Measurements from ENCODE around the gene ADAM12. TPM values are rescaled to one million over a fixed set of nuclear protein-coding genes. Genes with fewer than 3 reads are reported as not detected.

The ADAM12 gene
- total and polyA plus RNA-seq, 2 experiments from 2014 or later = 0.13 to 0.87 TPM

DNA sequence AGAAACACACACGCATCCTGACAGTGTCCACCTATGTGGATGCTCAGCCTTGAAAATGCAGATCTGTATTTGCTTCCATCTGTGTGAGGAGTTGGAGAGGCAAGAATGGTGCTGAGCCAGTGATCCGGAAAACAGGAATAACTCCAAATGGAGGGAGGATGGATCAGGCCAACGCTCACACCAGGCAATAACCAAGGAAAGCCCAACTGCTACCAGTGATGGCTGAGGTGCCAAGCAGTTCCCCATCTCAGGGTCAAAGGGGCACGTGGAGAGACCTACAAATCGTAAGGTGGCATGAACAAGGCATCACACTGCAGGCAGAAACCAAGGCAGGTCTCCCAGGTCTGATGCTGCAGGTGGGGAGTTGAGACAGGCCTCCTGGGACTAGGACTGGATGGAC, 153.6 kb downstream of the ADAM12 start:
- no peaks in the 10 kb centered on the region for H3F3A ChIP-seq (replicated peaks; ENCODE audit: low read depth)
- ATAC-seq = no peak
- peaks cover 7% of the 10 kb centered on the region; the same call in 2 of the 3 replicates for H3K4me1 Mint-ChIP-seq
- H3K27ac Mint-ChIP-seq = no peak overlapping the region
- no peaks in the 10 kb centered on the region for H3K4me1 ChIP-seq (ENCODE audit: insufficient read depth)
- no peak overlapping the region for H3K4me2 ChIP-seq
- H3K27me3 ChIP-seq (ENCODE audit: insufficient read depth) = no peaks in the 10 kb centered on the region
- no peaks in the 10 kb centered on the region for H3K79me2 ChIP-seq (replicated peaks; ENCODE audit: insufficient read depth)
- no peak overlapping the region for H3K27ac ChIP-seq (ENCODE audit: low read depth)
- H2AFZ ChIP-seq = no peak overlapping the region
- DNase-seq (ENCODE audit: low spot score) = no peak
- H3K4me3 ChIP-seq = no peak overlapping the region
- H3K27me3 Mint-ChIP-seq (ENCODE audit: insufficient read depth, low read depth, poor library complexity) = peaks cover 7% of the 10 kb centered on the region
- no peaks in the 10 kb centered on the region for H3K9me3 Mint-ChIP-seq
- H3K36me3 Mint-ChIP-seq (ENCODE audit: low read depth) = no peaks in the 10 kb centered on the region
- no peak for TF ChIP-seq NANOG (IDR thresholded peaks at IDR 0.05; ENCODE audit: borderline replicate concordance)
- TF ChIP-seq, protein P1, sequence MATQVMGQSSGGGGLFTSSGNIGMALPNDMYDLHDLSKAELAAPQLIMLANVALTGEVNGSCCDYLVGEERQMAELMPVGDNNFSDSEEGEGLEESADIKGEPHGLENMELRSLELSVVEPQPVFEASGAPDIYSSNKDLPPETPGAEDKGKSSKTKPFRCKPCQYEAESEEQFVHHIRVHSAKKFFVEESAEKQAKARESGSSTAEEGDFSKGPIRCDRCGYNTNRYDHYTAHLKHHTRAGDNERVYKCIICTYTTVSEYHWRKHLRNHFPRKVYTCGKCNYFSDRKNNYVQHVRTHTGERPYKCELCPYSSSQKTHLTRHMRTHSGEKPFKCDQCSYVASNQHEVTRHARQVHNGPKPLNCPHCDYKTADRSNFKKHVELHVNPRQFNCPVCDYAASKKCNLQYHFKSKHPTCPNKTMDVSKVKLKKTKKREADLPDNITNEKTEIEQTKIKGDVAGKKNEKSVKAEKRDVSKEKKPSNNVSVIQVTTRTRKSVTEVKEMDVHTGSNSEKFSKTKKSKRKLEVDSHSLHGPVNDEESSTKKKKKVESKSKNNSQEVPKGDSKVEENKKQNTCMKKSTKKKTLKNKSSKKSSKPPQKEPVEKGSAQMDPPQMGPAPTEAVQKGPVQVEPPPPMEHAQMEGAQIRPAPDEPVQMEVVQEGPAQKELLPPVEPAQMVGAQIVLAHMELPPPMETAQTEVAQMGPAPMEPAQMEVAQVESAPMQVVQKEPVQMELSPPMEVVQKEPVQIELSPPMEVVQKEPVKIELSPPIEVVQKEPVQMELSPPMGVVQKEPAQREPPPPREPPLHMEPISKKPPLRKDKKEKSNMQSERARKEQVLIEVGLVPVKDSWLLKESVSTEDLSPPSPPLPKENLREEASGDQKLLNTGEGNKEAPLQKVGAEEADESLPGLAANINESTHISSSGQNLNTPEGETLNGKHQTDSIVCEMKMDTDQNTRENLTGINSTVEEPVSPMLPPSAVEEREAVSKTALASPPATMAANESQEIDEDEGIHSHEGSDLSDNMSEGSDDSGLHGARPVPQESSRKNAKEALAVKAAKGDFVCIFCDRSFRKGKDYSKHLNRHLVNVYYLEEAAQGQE (IDR thresholded peaks at IDR 0.05; ENCODE audit: unreplicated experiment) = no peak
- TF ChIP-seq JUNB (IDR thresholded peaks at IDR 0.05; ENCODE audit: unreplicated experiment) = no peak
- TF ChIP-seq ZNF331 (CRISPR knock-in tag; IDR thresholded peaks at IDR 0.05; ENCODE audit: low read depth) = no peak
- TF ChIP-seq STAT1 (IDR thresholded peaks at IDR 0.05; ENCODE audit: unreplicated experiment) = no peak
- no peak overlapping the region for H3K4me3 Mint-ChIP-seq
- H3K36me3 ChIP-seq (ENCODE audit: insufficient read depth) = no peaks in the 10 kb centered on the region
- no peaks in the 10 kb centered on the region for H4K20me1 ChIP-seq (replicated peaks; ENCODE audit: insufficient read depth)
- H3K9me2 ChIP-seq (ENCODE audit: insufficient read depth) = peaks cover 2% of the 10 kb centered on the region; the same call in 1 of the 2 replicates

DNA sequence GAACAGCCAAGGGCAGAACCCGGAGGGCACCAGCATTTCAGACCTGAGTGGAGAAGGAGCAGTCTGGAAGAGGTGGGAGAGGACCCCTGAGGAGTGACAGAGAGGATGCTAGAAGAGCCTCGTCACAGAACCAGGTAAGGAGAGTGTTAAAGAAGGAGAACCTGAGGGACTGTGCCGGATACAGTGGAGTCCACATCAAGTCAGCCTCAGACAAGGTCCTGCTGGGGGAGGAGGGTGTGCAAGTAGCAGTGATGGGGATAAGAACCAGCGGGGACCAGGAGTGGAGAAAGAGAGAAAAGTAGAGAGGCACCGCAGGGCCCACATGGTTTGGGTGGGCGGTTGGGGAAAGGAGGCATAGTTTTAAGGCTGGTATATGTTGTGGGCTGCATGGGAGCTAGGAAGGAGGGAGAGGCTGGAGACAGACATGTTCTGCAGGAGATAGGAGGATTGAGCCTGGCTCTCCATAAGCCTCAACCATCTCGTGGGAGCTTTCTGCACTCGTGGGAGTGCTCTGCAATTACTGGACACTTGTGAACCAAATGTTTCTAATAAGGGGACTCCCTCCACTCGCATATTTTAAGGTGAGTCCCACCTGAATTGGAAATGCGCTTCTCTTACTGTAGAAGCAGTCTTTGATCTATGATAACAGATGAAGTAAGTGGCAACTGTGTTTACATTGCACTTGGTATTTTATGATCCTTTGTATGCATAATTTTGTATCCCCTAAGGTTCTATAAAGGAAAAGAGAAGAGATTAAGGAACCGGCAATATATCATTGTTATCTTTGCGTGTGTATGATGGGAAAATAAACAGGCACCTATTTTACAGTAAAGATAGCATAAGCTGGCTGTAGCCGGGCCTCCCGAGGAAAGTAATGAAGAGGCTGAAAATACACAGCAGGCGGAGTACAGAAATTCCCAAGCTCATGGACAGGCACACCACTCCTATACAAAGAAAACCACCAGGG, 154.8 kb downstream of the ADAM12 start:
- H3K79me2 ChIP-seq (replicated peaks; ENCODE audit: insufficient read depth) = no peaks in the 10 kb centered on the region
- no peak for DNase-seq (ENCODE audit: low spot score)

More for the DNA sequence above, 154.8 kb downstream of the ADAM12 start:
- Histone ChIP-seq H3K36me3 (ENCODE audit: insufficient read depth) (no peaks in the 10 kb centered on the region), H2AFZ (no peak overlapping the region), H3F3A (replicated peaks; ENCODE audit: low read depth) (no peaks in the 10 kb centered on the region), H3K27me3 (ENCODE audit: insufficient read depth) (no peaks in the 10 kb centered on the region), H3K4me1 (ENCODE audit: insufficient read depth) (no peaks in the 10 kb centered on the region), H3K9me2 (ENCODE audit: insufficient read depth) (peaks cover 3% of the 10 kb centered on the region; the same call in 1 of the 2 replicates), H4K20me1 (replicated peaks; ENCODE audit: insufficient read depth) (no peaks in the 10 kb centered on the region), H3K27ac (ENCODE audit: low read depth) (no peak overlapping the region), H3K4me3 (no peak overlapping the region), H3K4me2 (no peak overlapping the region)
- no peaks in the 10 kb centered on the region for H3K36me3 Mint-ChIP-seq (ENCODE audit: low read depth)
- no peak for ATAC-seq
- H3K4me3 Mint-ChIP-seq = no peak overlapping the region
- no peaks in the 10 kb centered on the region for H3K9me3 Mint-ChIP-seq
- peaks cover 8% of the 10 kb centered on the region; the same call in 2 of the 3 replicates for H3K4me1 Mint-ChIP-seq
- H3K27ac Mint-ChIP-seq = no peak overlapping the region
- peaks cover 7% of the 10 kb centered on the region for H3K27me3 Mint-ChIP-seq (ENCODE audit: insufficient read depth, low read depth, poor library complexity)
- TF ChIP-seq, protein P2, sequence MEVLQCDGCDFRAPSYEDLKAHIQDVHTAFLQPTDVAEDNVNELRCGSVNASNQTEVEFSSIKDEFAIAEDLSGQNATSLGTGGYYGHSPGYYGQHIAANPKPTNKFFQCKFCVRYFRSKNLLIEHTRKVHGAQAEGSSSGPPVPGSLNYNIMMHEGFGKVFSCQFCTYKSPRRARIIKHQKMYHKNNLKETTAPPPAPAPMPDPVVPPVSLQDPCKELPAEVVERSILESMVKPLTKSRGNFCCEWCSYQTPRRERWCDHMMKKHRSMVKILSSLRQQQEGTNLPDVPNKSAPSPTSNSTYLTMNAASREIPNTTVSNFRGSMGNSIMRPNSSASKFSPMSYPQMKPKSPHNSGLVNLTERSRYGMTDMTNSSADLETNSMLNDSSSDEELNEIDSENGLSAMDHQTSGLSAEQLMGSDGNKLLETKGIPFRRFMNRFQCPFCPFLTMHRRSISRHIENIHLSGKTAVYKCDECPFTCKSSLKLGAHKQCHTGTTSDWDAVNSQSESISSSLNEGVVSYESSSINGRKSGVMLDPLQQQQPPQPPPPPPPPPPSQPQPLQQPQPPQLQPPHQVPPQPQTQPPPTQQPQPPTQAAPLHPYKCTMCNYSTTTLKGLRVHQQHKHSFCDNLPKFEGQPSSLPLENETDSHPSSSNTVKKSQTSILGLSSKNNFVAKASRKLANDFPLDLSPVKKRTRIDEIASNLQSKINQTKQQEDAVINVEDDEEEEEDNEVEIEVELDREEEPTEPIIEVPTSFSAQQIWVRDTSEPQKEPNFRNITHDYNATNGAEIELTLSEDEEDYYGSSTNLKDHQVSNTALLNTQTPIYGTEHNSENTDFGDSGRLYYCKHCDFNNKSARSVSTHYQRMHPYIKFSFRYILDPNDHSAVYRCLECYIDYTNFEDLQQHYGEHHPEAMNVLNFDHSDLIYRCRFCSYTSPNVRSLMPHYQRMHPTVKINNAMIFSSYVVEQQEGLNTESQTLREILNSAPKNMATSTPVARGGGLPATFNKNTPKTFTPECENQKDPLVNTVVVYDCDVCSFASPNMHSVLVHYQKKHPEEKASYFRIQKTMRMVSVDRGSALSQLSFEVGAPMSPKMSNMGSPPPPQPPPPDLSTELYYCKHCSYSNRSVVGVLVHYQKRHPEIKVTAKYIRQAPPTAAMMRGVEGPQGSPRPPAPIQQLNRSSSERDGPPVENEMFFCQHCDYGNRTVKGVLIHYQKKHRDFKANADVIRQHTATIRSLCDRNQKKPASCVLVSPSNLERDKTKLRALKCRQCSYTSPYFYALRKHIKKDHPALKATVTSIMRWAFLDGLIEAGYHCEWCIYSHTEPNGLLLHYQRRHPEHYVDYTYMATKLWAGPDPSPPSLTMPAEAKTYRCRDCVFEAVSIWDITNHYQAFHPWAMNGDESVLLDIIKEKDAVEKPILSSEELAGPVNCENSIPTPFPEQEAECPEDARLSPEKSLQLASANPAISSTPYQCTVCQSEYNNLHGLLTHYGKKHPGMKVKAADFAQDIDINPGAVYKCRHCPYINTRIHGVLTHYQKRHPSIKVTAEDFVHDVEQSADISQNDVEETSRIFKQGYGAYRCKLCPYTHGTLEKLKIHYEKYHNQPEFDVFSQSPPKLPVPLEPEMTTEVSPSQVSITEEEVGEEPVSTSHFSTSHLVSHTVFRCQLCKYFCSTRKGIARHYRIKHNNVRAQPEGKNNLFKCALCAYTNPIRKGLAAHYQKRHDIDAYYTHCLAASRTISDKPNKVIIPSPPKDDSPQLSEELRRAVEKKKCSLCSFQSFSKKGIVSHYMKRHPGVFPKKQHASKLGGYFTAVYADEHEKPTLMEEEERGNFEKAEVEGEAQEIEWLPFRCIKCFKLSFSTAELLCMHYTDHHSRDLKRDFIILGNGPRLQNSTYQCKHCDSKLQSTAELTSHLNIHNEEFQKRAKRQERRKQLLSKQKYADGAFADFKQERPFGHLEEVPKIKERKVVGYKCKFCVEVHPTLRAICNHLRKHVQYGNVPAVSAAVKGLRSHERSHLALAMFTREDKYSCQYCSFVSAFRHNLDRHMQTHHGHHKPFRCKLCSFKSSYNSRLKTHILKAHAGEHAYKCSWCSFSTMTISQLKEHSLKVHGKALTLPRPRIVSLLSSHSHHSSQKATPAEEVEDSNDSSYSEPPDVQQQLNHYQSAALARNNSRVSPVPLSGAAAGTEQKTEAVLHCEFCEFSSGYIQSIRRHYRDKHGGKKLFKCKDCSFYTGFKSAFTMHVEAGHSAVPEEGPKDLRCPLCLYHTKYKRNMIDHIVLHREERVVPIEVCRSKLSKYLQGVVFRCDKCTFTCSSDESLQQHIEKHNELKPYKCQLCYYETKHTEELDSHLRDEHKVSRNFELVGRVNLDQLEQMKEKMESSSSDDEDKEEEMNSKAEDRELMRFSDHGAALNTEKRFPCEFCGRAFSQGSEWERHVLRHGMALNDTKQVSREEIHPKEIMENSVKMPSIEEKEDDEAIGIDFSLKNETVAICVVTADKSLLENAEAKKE (CRISPR knock-in tag; IDR thresholded peaks at IDR 0.05) = no peak
